Type B pancreatic cell (in vitro differentiated cells): ENCODE data around the gene L3MBTL4. TPM values are rescaled to one million over a fixed set of nuclear protein-coding genes. Genes with fewer than 3 reads are reported as not detected.
"Not testable (repeated sequence)": the region's sequence is repeated elsewhere in the genome, so short reads cannot be mapped to it uniquely, and the experiment has no call there.

Experiments
- DNase-seq: peaks from one replicate; pipeline ENCODE4 v3.0.0; 2021; ENCODE audit warnings: mixed read lengths; ENCODE audit not compliant: unreplicated experiment; ENCODE audit errors: extremely low spot score
- H3K27ac Mint-ChIP-seq: 2 replicates; pipeline ENCODE4 v1.8.0; 2021; ENCODE audit warnings: mild to moderate bottlenecking, mixed read lengths
- H3K27me3 Mint-ChIP-seq: 2 replicates; pipeline ENCODE4 v1.8.0; 2021; ENCODE audit warnings: mixed read lengths
- H3K36me3 Mint-ChIP-seq: 2 replicates; pipeline ENCODE4 v1.8.0; 2021; ENCODE audit warnings: mixed read lengths
- H3K4me1 Mint-ChIP-seq: one replicate; pipeline ENCODE4 v1.8.0; 2021; ENCODE audit warnings: mixed read lengths; ENCODE audit not compliant: unreplicated experiment
- H3K4me3 Mint-ChIP-seq: 2 replicates; pipeline ENCODE4 v1.8.0; 2021; ENCODE audit warnings: mild to moderate bottlenecking, mixed read lengths
- H3K9me3 Mint-ChIP-seq: 2 replicates; pipeline ENCODE4 v1.8.0; 2021; ENCODE audit warnings: mixed read lengths
- total RNA-seq: library from RNA; stranded (reverse); gene quantifications from 2 replicates; pipeline ENCODE4 v1.2.1, GENCODE V29; 2021; ENCODE audit warnings: low replicate concordance
- TF ChIP-seq, protein P1 (sequence below): fragments of 200-600 bp; sonication (generic); conservative IDR thresholded peaks from 2 replicates; pipeline ENCODE4 v1.5.0; 2021; ENCODE audit warnings: antibody characterized with exemption, mild to moderate bottlenecking

Gene L3MBTL4
- total RNA-seq, 1 donor from 2014 or later, result 2.2 TPM

DNA sequence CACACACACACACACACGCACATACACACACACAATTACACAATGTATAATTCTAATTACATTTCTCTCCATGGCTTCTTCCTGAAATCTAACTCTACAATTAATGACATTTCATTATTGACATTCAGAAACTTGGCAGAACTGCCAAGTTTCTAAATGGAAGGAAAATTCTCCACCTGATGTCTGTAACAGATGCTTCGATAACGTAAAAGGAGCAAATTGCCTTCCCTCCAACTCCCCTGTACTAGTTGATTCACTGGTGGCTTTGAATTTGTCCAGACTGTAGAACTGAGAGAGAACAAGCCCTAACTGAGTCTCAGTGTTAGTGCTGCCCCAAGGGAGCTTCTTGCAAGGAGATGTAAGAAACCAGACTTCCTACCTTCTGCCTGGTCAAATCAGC lies 264.3 kb downstream of the L3MBTL4 start:
- TF ChIP-seq, protein P1, sequence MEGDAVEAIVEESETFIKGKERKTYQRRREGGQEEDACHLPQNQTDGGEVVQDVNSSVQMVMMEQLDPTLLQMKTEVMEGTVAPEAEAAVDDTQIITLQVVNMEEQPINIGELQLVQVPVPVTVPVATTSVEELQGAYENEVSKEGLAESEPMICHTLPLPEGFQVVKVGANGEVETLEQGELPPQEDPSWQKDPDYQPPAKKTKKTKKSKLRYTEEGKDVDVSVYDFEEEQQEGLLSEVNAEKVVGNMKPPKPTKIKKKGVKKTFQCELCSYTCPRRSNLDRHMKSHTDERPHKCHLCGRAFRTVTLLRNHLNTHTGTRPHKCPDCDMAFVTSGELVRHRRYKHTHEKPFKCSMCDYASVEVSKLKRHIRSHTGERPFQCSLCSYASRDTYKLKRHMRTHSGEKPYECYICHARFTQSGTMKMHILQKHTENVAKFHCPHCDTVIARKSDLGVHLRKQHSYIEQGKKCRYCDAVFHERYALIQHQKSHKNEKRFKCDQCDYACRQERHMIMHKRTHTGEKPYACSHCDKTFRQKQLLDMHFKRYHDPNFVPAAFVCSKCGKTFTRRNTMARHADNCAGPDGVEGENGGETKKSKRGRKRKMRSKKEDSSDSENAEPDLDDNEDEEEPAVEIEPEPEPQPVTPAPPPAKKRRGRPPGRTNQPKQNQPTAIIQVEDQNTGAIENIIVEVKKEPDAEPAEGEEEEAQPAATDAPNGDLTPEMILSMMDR, result no peak
- Mint-ChIP-seq H3K4me3 (no peak overlapping the region), H3K4me1 (no peaks in the 10 kb centered on the region), H3K27me3 (no peaks in the 10 kb centered on the region), H3K9me3 (no peaks in the 10 kb centered on the region), H3K27ac (no peak overlapping the region), H3K36me3 (no peaks in the 10 kb centered on the region)
- DNase-seq, result no peak

- no peak overlapping the region for H3K27ac Mint-ChIP-seq
- H3K27me3 Mint-ChIP-seq, result no peaks in the 10 kb centered on the region
- TF ChIP-seq, protein P1, result no peak
- no peaks in the 10 kb centered on the region for H3K36me3 Mint-ChIP-seq
- H3K4me1 Mint-ChIP-seq, result no peaks in the 10 kb centered on the region
- no peak overlapping the region for H3K4me3 Mint-ChIP-seq
- H3K9me3 Mint-ChIP-seq, result no peaks in the 10 kb centered on the region
- DNase-seq, result no peak
Measured at GRCh38 chr18:6146307-6146661, 268.4 kb downstream of the L3MBTL4 start.

- Mint-ChIP-seq H3K4me1 (no peaks in the 10 kb centered on the region), H3K27me3 (no peaks in the 10 kb centered on the region), H3K9me3 (no peaks in the 10 kb centered on the region), H3K36me3 (no peaks in the 10 kb centered on the region), H3K4me3 (no peak overlapping the region), H3K27ac (no peak overlapping the region)
- TF ChIP-seq, protein P1, result no peak
- no peak for DNase-seq
Measured at GRCh38 chr18:6145645-6146306, 268.9 kb downstream of the L3MBTL4 start.

DNA sequence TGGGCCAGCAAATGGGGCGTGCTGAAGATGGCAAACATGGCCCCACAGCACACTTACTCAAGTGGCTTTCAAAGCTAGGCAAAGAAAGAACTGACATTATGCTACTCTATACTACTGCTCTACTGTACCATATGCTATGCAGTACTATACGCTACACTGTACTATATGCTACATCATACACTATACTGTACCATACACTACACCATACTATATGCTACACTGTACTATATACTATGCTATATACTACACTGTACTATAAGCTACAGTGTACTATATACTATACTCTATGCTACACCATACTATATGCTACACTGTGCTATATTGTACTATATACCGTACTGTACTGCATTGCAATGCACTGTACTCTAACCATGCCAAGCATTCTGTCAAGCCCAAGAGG lies 275.7 kb downstream of the L3MBTL4 start:
- peaks cover 4% of the 10 kb centered on the region for H3K36me3 Mint-ChIP-seq
- no peaks in the 10 kb centered on the region for H3K27me3 Mint-ChIP-seq
- no peak overlapping the region for H3K4me3 Mint-ChIP-seq
- no peaks in the 10 kb centered on the region for H3K4me1 Mint-ChIP-seq
- no peak for DNase-seq
- H3K27ac Mint-ChIP-seq, result no peak overlapping the region
- TF ChIP-seq, protein P1, result no peak
- peaks cover 6% of the 10 kb centered on the region for H3K9me3 Mint-ChIP-seq

DNA sequence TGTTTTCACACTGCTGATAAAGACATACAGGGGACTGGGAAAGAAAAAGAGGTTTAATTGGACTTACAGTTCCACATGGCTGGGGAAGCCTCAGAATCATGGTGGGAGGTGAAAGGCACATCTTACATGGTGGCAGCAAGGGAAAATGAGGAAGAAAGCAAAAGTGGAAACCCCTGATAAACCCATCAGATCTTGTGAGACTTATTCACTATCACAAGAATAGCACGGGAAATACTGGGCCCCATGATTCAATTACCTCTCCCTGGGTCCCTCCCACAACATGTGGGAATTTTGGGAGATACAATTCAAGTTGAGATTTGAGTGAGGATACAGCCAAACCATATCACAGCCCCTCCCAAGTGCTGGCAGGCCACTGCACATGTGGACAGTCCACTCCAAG lies 278.8 kb downstream of the L3MBTL4 start:
- H3K9me3 Mint-ChIP-seq, H3K27me3 Mint-ChIP-seq, H3K36me3 Mint-ChIP-seq, DNase-seq, H3K4me3 Mint-ChIP-seq, H3K4me1 Mint-ChIP-seq, H3K27ac Mint-ChIP-seq: not testable (repeated sequence)

- not testable (repeated sequence) for H3K27me3 Mint-ChIP-seq, H3K27ac Mint-ChIP-seq, H3K36me3 Mint-ChIP-seq, H3K9me3 Mint-ChIP-seq, H3K4me3 Mint-ChIP-seq, H3K4me1 Mint-ChIP-seq, DNase-seq
Measured at GRCh38 chr18:6135029-6135428, 279.7 kb downstream of the L3MBTL4 start.
